Stimulated activated CD4-positive, alpha-beta T cell treated with anti-CD3 and anti-CD28 coated beads, Interleukin-1b, Interleukin-23, amount 100 ng/mL, for 24 hours (primary cell): ENCODE results near the gene HCRTR1.

Experiments
- DNase-seq, 4 experiments: peaks; one replicate each; pipeline ENCODE4 v3.0.0-alpha.2; 2020; ENCODE audit warnings: low read depth in 4 of 4, low spot score in 1 of 4

HCRTR1 gene

GRCh38 chr1:31617218-31617915, at the start of gene HCRTR1:
Gene HCRTR1, plus strand, starts transcription at chr1:31617689. Its CDS starts 1,504 bp downstream, at chr1:31619193.
- DNase-seq: no peak

DNA sequence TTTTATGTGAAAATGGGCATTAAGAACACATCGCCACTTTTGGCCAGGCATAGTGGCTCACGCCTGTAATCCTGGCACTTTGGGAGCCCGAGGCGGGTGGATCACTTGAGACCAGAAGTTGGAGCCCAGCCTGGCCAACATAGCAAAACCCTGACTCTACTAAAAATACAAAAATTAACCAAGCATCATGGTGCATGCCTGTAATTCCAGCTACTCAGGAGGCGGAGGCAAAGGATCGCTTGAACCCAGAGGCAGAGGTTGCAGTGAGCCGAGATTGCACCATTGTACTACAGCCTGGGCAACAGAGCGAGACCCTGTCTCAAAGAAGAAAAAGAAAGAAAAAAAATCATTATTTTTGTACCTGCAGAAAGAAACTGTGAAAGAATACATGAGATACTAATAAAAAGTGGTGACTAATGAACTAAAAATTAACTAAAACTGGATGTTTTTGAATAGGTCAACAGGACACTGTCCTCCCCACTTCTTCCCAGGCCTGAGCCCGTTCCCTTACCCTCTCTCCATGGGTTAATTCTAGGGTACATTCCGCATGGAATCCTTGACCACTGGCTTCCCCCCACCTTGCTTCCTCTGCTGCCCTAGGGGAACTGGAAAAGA, 49.4 kb upstream of the HCRTR1 start:
- no peak for DNase-seq

- no peak for DNase-seq
These were observed 48.4 kb upstream of the HCRTR1 start for GRCh38 chr1:31568895-31569595.

GRCh38 chr1:31569596-31570173, 47.8 kb upstream of the HCRTR1 start:
- DNase-seq: no peak

DNA sequence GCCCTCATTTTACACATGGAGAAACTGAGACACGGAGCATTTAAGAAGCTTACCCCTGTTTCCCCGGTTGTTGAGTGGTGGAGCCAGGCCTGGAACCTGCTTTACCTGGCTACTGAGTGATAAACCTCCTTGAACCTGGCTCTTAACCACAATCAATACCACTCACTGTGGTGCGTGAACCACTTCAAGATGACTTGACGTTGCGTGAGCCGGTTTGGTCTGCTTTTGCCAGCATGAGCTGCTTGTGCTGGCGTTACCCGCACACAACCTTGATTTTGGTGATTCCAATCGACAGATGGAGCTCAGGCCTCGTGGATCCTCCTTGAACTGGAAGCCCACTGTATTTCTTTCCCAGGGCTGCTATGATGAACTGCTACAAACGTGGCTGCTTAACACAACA, 47.3 kb upstream of the HCRTR1 start:
- no peak for DNase-seq

DNA sequence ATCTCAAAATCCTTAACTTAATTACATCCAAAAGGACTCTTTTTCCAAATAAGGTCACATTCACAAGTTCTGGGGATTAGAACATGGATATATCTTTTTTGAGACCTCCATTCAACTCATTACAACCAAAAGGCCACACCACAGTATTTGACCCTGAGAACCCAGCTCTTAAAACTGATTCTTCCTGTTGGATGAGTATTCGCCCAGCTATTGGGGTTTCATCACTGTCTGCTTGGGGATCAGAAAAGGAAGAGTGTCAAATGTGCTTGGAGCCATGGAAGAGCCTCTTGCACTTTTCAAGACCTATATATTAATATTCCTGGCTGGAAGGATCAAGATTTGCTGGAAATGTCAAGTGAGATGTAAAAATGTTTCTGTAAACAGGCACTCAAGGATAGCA, 46.6 kb upstream of the HCRTR1 start:
- no peak for DNase-seq

GRCh38 chr1:31571340-31572295, 45.9 kb upstream of the HCRTR1 start:
- no peak for DNase-seq

GRCh38 chr1:31572323-31573104, 45.0 kb upstream of the HCRTR1 start:
- DNase-seq: no peak

DNA sequence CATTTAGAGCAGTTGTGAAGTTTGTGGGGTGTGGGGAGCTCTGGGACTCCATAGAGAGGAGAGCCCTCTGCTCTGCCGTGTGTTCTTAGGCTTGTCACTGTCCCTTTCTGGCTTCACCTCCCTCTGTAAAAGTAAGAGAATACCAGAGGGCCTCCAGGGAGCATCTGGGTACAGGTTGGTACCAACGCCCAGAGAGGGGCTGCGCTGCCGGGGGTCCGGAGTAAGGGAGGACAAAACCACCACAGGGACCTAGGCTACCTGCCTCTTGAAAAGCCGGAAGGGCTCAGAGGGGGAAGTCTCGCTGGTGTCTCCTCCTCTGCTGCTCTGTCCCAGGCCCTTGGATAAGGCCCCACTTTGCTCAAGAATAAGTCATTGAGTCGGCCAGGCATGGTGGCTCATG, 44.2 kb upstream of the HCRTR1 start:
- DNase-seq: no peak

- no peak for DNase-seq
These were observed 42.6 kb upstream of the HCRTR1 start for GRCh38 chr1:31574749-31575368.

GRCh38 chr1:31575369-31576140, 41.9 kb upstream of the HCRTR1 start:
- DNase-seq: no peak

DNA sequence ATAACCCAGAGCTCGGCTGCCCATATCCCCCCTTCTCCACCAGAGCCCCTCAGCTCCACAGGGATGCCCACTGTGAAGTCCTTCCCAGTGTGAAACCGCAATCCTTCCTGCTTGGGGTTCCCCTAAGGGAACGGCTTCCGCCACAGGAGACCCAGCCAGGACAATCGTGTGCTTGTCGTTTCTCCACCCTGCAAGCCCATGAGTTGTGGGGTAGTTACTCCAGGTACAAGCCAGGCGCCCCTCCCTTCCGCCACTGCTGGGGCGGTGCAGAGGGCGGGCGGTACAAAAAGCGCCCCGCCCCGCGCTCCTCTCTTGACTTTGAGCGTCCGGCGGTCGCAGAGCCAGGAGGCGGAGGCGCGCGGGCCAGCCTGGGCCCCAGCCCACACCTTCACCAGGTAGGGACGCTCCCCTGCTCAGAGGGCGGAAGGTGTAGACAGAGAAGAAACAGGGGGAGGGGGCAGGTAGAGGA, 41.3 kb upstream of the HCRTR1 start, which contains the start of gene TINAGL1:
Gene TINAGL1, plus strand, starts transcription at position 315 of the 469 bp plus-strand sequence. CDS start 634 bp downstream, outside the sequence.
- no peak for DNase-seq

- no peak for DNase-seq
These were observed 40.6 kb upstream of the HCRTR1 start for GRCh38 chr1:31576743-31577455.

DNA sequence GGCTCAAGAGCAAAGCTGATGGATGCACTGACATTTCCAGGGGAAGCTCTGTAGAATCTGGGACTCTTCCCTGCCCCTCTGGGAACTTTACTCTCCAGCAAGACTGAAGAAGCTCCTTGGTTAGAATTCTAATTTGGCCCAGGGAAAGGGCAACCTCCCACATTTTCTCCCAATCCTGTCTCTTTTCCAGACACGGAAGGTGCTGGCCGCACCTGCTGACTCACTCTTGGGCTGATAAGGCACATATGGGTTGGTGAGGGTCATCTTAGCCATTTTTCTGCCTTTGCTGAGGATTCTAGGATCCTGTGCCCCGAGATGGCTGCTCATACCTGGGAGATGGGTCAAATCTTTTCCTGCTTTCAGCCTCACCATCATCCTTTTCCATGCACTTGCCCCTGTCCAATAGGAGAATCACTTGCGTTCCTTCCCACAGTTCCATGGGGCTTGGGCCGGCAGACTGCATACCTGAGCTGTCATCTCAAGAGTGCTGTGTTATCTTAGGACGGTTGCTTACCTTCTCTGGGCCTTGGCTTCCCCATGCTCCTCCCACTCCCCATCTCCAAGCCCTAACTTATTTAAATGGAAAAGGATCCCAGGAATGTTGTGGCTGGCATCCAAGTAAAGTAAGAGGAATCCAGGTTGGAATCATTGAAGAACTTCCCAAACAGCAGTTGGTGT, 39.8 kb upstream of the HCRTR1 start:
- DNase-seq: no peak

GRCh38 chr1:31579374-31579773, 38.1 kb upstream of the HCRTR1 start:
- DNase-seq: no peak

GRCh38 chr1:31580513-31580870, 37.0 kb upstream of the HCRTR1 start:
- DNase-seq: no peak

DNA sequence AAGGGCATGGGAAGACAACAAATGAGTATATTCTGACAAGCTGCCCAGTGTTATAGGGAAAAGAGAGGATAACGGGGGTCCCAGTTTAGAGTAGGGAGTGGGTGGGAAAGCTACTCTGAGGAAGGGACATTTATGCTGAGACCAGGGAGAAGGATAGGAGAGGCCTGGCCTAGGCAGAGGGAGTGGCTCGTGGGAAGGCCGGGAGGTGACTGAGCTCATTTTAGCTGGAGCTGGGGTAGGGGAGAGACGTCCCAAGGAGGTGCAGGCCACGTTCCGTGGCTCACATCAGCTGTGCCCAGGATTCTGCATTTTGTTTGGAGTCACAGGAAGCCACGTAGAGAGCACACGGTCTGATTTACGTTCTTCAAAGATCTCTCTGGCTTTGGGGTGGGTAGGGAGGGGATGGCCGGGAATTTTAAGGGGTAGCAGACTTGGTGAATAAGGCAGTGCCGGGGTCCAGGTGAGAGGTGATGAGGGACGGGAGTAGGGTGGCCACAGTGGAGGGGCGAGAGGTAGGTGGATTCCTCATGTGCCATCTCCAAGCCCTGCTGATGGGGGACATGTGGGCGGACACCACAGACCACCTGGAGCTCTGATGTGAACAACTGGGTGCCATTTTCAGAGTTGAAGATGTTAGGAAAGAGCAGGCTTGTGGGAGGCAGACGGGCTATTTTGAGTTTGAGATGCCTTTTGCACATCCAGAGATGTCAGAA, 36.4 kb upstream of the HCRTR1 start:
- no peak for DNase-seq
